Midbrain (tissue), 1 donor: ENCODE measurements around the gene SLC9A4.

Experiments
- DNase-seq: peaks from one replicate; lab custom pipeline; 2025; lab: John Stamatoyannopoulos, UW

Gene SLC9A4

GRCh38 chr2:102473020-102473419 is at the start of gene SLC9A4:
TSS of gene SLC9A4 (plus strand) at chr2:102473226. CDS start at chr2:102473760, 534 bp downstream.
- peak; percentile 25 for DNase-seq

- no peak for DNase-seq
Observed at GRCh38 chr2:102423368-102423767, 49.7 kb upstream of the SLC9A4 start.

- no peak for DNase-seq
Observed at GRCh38 chr2:102424754-102425153, 48.3 kb upstream of the SLC9A4 start.

DNA sequence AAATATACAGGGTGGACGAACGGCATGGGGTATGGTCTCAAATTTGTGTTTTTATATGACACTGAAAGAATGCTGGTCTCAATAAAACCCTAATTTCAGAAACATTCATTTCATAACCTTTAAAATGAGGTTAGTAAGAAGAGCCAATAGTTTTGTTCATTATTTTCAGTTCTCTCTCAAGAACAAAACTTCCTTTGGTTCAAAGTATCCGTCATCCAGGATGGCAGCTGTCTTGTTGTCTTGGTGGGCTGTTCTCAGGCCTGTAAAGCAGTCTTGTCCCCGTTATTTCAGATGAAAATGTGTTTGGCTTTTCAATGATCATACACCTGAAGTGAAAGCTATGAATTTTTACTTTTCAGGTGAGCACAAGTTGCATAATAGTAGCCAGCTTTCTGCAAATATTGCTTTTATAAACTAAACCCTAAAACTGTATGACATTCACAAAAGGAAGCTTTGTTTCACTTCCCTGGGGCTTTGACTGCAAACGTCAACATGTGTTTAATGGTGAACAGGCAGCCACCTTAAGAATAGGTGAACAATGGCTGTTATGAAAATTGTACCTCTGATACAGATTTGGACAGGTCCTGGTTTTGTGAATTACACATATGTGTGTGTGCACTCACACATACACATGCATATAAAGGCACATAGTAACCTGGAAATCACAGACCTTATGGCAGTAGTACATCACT is 47.4 kb upstream of the SLC9A4 start:
- no peak for DNase-seq

DNA sequence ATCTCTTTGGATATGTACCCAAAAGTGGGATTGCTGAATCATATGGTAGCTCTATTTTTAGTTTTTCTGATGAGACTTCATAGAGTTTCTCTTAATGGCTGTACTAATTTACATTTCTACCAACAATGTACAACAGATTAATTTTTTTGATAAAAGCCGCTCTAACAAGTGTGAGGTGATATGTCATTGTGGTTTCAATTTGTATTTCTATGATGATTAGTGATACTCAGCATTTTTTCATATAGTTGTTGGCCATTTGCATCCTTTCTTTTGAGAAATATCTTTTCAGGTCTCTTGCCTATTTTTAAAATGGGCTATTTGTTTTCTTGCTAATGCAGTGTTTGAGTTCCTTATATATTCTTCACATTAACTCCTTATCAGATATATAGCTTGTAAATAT is 45.8 kb upstream of the SLC9A4 start:
- no peak for DNase-seq

GRCh38 chr2:102428573-102428972 is 44.5 kb upstream of the SLC9A4 start:
- no peak for DNase-seq

DNA sequence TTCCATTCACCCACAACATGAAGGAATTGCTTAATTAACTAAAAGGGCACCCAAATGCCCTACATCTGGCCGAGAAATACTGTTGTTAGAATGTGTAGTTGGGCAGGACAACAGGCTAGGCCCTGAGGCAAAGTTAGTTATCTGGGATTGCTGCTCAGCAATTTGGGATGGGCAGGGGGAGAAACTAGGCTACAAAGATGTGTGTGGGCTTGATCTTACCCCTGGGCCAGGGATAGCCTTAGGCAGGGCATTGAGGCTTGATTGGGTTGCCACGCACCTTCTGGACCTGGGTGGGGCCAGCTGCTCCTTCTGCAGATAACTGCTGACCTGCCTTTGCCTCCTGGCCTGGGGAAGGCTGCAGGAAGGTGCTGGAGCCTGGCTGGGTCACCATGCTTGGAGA is 40.6 kb upstream of the SLC9A4 start:
- no peak for DNase-seq

GRCh38 chr2:102433973-102434654 is 38.9 kb upstream of the SLC9A4 start:
- no peak for DNase-seq

DNA sequence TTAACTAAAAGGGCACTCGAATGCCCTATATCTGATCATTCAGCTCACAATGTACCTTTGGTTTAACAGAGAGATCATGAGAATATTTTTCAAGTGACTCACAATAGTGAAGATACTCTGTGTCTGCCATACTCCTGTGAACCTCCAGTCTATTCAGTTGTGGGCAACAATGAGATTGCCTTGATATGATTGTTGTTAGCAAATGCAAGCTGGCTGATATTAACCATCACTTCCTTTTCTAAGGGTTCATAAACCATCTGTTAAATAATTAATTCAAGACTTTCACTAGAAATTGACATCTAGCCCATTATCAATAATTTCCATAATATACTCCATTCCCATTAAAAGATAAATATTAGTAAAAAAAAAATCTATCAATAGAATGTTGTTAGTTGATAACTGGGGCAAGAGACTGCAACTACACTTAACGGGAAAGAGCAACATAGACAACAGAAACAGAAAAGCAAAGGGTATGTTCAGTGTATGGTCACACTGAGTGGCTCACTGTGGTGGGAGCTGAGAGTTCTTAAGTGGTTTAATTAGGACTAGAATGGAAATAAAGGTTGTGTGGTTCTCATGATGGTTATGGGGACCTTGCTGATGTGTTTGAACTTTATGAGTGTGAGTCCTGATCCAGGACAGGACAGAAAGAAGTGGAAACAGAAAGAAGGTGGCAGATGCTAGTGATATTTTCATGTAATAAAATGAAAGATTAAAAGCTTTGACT is 38.2 kb upstream of the SLC9A4 start:
- no peak for DNase-seq

- no peak for DNase-seq
Observed at GRCh38 chr2:102435741-102436140, 37.3 kb upstream of the SLC9A4 start.

DNA sequence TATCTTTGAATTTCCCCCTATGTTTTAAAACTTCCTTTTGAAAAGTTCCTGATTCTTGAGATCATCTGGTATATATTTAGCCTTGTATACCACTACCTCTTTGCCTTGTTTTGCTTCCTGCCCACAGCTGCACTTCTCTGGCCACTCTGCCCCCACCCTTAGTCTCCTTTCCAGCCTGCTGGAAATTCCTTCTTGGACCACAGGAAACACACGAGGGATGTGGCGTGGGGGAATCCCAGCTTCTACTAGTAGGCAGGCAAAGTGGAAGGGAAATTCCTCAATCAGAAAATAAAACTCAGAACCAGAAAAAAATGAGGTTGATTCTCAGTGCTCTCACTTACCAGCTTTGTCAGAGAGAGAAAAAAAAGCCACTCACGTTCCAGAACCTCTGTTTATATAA is 36.7 kb upstream of the SLC9A4 start:
- peak; percentile 4 for DNase-seq

DNA sequence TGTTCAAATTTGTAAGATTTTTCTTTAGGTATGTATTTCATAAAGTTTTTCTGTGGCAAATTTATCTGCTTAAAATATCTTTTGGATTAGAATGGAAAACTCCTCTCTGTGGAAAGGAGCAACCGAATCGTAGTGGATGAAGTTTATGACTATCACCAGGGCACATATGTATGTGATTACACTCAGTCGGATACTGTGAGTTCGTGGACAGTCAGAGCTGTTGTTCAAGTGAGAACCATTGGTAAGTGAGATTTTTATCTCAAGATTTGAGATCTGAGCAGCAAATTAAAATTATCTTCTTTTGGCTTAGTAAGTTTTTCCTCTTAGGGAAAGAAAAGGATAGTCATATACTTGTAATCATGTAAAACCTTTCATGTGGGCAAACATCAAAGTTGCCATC is 35.9 kb upstream of the SLC9A4 start:
- DNase-seq, result no peak

DNA sequence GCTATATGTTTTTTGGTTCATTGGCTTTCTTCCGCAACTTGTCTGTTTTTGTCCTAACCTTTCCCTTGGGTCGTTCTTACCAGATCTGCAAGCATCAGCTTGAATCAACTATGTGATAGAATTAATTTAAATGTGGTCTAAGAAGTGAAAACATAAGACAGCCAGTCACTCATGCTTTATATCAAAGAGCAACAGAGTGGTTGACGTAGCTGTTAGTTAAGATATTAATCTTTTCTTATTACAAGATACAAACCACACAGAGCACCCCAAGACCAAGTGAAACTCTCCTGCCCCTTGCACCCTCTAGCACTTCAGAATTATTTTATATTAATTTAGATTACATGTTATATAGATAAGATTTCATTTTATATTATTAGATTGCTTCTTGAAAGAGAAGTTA is 34.9 kb upstream of the SLC9A4 start:
- no peak for DNase-seq

- no peak for DNase-seq
Observed at GRCh38 chr2:102438578-102438977, 34.4 kb upstream of the SLC9A4 start.

DNA sequence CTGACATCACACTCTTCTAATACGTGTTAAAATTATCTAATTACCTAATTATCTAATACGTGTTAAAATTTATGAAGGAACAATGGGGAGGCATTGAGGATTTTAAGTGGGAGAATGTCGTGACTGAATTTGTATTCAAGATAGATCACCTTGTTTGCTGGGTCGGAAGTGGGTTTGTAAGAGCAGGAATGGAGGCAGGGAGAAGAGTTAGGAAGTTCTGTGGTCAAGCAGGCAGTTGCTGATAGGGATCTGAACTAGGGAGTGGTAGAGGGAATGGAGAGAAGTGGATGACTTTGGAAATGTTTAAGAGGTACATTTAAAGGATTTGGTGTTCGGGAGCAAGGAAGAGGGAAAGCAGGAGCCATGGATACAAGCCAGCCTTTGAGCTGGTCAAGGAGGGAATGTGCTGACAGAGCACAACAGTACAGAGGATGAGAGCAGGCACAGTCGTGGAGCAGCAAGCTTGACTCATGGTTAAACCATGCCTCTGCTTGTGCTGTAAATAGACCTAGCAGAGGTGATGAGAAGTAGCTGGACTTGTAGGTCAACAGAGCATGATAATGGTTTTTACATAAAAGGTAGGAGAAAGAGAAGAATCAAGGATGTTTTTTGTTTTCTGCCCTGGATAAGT is 33.8 kb upstream of the SLC9A4 start:
- DNase-seq, result no peak

GRCh38 chr2:102442967-102443828 is 29.8 kb upstream of the SLC9A4 start:
- no peak for DNase-seq

GRCh38 chr2:102444233-102444632 is 28.8 kb upstream of the SLC9A4 start:
- no peak for DNase-seq

DNA sequence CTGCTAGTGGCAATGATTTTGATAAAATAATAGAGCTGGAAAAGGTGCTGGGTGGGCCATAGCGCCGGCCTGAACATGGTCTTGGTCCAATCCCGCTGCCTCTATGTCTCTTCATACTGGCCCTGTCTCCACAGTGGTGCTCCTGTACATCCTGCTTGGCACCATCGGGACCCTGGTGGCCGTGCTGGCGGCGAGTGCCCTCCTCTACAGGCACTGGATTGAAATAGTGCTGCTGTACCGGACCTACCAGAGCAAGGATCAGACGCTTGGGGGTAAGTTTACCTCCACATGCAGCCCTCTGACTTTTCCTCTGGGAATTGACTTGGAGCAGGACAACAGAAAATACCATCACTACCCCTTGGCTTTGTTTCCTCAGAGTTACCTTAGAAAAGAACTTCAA is 26.1 kb upstream of the SLC9A4 start:
- DNase-seq, result no peak

- DNase-seq, result peak; percentile 47
Observed at GRCh38 chr2:102449370-102449974, 23.6 kb upstream of the SLC9A4 start.

- DNase-seq, result no peak
Observed at GRCh38 chr2:102451968-102452367, 21.1 kb upstream of the SLC9A4 start.

DNA sequence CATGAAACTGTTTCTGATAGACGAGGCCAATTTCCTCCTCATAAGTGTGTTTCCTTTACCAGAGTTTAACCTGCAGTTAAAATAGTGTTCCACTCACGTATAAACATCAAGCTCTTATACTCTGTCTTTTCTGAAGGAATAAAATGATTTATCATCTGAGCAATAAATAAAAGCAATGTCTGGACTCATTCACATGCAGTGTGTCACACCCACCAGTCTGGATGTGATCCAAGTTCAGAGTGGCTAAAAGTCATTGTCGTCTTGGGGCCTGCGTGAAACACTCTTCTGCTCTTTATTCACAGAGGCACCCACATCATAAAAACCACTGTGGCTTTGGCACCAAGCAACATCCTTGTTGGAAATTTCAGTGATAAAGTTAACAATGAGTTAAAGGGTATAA is 19.5 kb upstream of the SLC9A4 start:
- no peak for DNase-seq
